Measurements from ENCODE around the gene TSPAN14. TPM values are rescaled to one million over a fixed set of nuclear protein-coding genes. Genes with fewer than 3 reads are reported as not detected.

The TSPAN14 gene
- total RNA-seq, 4 donors from 2014 or later, result 103 to 168 (median 131) TPM

GRCh38 chr10:80449520-80449919, 4.6 kb upstream of the TSPAN14 start:
- 94 to 97% methylated on average over 2 of the region's 2 CpGs for WGBS, 2 donors
- H3K4me3 ChIP-seq (ENCODE audit: low read depth, poor library complexity, severe bottlenecking), result no peak overlapping the region
- no peak for TF ChIP-seq POLR2A (IDR thresholded peaks at IDR 0.05)
- TF ChIP-seq, protein P1, sequence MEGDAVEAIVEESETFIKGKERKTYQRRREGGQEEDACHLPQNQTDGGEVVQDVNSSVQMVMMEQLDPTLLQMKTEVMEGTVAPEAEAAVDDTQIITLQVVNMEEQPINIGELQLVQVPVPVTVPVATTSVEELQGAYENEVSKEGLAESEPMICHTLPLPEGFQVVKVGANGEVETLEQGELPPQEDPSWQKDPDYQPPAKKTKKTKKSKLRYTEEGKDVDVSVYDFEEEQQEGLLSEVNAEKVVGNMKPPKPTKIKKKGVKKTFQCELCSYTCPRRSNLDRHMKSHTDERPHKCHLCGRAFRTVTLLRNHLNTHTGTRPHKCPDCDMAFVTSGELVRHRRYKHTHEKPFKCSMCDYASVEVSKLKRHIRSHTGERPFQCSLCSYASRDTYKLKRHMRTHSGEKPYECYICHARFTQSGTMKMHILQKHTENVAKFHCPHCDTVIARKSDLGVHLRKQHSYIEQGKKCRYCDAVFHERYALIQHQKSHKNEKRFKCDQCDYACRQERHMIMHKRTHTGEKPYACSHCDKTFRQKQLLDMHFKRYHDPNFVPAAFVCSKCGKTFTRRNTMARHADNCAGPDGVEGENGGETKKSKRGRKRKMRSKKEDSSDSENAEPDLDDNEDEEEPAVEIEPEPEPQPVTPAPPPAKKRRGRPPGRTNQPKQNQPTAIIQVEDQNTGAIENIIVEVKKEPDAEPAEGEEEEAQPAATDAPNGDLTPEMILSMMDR (IDR thresholded peaks at IDR 0.05), result no peak
- intact Hi-C loops (cut with DNase I; ENCODE audit: low total_unique reads), result loop anchor here (5.0 to 10.0 kb wide), 2 partner anchors 58 to 475 kb away; no protein-coding TSS in a partner anchor
- no peak for DNase-seq (ENCODE audit: low spot score in 2 of 2)

- intact Hi-C loops (cut with DNase I; ENCODE audit: low total_unique reads), result no loop called here
- 93 to 100% methylated on average over 1 of the region's 1 CpG for WGBS, 2 donors
- DNase-seq (ENCODE audit: low spot score in 2 of 2), result no peak
- no peak overlapping the region for H3K4me3 ChIP-seq (ENCODE audit: low read depth, poor library complexity, severe bottlenecking)
- TF ChIP-seq, protein P1 (IDR thresholded peaks at IDR 0.05), result no peak
- TF ChIP-seq POLR2A (IDR thresholded peaks at IDR 0.05), result no peak
Measured at GRCh38 chr10:80451132-80451531, 3.0 kb upstream of the TSPAN14 start.

GRCh38 chr10:80452069-80452468, 2.0 kb upstream of the TSPAN14 start:
- intact Hi-C loops (cut with DNase I; ENCODE audit: low total_unique reads), result no loop called here
- no peak overlapping the region for H3K4me3 ChIP-seq (ENCODE audit: low read depth, poor library complexity, severe bottlenecking)
- DNase-seq (ENCODE audit: low spot score in 2 of 2), result no peak
- no peak for TF ChIP-seq POLR2A (IDR thresholded peaks at IDR 0.05)
- TF ChIP-seq, protein P1 (IDR thresholded peaks at IDR 0.05), result no peak

DNA sequence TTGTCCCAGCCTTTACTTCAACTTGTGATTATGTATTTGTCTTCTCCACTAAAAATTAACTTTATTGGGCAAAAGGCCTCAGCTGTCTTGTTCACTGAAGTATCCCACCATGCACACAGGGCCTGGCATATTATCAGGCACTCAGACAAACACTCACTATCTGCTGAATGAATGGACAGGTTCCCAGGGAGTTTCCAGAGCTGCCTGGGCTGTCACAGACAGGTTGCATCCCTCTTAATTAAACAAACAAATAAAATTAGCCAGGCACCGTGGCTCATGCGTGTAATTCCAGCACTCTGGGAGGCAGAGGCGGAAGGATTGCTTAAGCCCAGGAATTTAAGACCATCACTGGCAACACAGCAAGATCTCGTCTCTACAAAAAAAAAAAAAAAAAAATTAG, 1.5 kb upstream of the TSPAN14 start:
- intact Hi-C loops (cut with DNase I; ENCODE audit: low total_unique reads), result no loop called here

DNA sequence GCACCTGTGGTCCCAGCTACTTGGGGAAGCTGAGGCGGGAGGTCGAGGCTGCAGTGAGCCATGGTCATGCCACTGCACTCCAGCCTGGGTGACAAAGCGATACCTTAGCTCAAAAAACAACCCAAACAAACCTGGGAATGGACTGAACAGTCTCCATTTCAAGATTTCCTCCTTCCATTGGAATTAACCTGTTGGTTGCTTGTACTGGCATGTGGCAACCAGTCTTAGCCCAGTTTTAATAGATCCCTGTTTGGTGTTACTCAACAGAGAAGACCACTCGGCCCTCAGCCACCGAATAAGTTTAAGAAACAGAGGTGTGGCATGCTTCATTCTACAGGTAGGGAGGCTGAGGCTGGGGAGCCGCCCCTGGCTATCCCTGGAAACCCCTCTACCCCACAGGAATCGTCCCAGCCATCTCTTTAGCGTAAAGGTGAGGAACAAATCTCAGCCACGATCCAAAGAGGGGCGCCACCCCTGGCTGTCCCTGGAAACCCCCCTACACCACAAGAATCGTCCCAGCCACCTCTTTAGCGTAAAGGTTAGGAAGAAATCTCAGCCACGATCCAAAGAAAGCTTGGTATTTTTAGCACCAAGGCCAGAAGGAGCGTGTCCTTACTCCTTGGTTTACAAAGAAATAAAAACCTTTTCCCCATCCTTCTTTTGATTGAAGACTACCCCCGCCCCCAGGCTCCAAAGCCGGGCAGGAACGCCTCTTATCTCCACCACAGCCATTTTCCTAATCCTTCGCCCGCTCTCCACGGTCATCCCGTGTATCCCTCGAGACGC, 861 bp upstream of the TSPAN14 start:
- WGBS, 2 donors, result 23 to 26% methylated on average over 23 of the region's 23 CpGs

More for the DNA sequence above, 1.5 kb upstream of the TSPAN14 start:
- no peak for DNase-seq (ENCODE audit: low spot score in 2 of 2)
- no peak overlapping the region for H3K4me3 ChIP-seq (ENCODE audit: low read depth, poor library complexity, severe bottlenecking)
- TF ChIP-seq, protein P1 (IDR thresholded peaks at IDR 0.05), result no peak
- no peak for TF ChIP-seq POLR2A (IDR thresholded peaks at IDR 0.05)
- WGBS, 2 donors, result 33 to 70% methylated on average over 3 to 4 of the region's 4 CpGs

More for the DNA sequence above, 861 bp upstream of the TSPAN14 start:
- no peak overlapping the region for H3K4me3 ChIP-seq (ENCODE audit: low read depth, poor library complexity, severe bottlenecking)
- no peak for DNase-seq (ENCODE audit: low spot score in 2 of 2)
- TF ChIP-seq, protein P1 (IDR thresholded peaks at IDR 0.05), result no peak
- no peak for TF ChIP-seq POLR2A (IDR thresholded peaks at IDR 0.05)
- intact Hi-C loops (cut with DNase I; ENCODE audit: low total_unique reads), result no loop called here

Measured in lower leg skin (tissue), 4 donors.